Mucosa of descending colon (tissue), 3 donors: ENCODE measurements around the gene FBXL13. TPM values are rescaled to one million over a fixed set of nuclear protein-coding genes. Genes with fewer than 3 reads are reported as not detected.
"Not testable (repeated sequence)": the region's sequence is repeated elsewhere in the genome, so short reads cannot be mapped to it uniquely, and the experiment has no call there.

ENCODE experiments used
- ATAC-seq: fragments of 200-7000 bp; cut with Tn5 transposase; one replicate; pipeline ENCODE4 v1.9.1; 2020; ENCODE audit warnings: mild to moderate bottlenecking, moderate library complexity
- DNase-seq, 3 donors: peaks; one replicate each; pipeline ENCODE4 v3.0.0-alpha.2; 2020
- H3K36me3 ChIP-seq: fragments of 200-600 bp; one replicate; pipeline ENCODE4 v1.8.0; 2021; ENCODE audit warnings: low read depth, mild to moderate bottlenecking
- H3K4me1 ChIP-seq: fragments of 200-600 bp; one replicate; pipeline ENCODE4 v1.8.0; 2021; ENCODE audit warnings: low read depth, mild to moderate bottlenecking
- H3K4me3 ChIP-seq: fragments of 200-600 bp; one replicate; pipeline ENCODE4 v1.8.0; 2021; ENCODE audit warnings: mild to moderate bottlenecking
- H3K9me3 ChIP-seq: fragments of 200-600 bp; one replicate; pipeline ENCODE4 v1.8.0; 2021; ENCODE audit warnings: mild to moderate bottlenecking
- CTCF ChIP-seq: fragments of 200-600 bp; IDR thresholded peaks from one replicate; pipeline ENCODE4 v1.8.0; 2022; ENCODE audit warnings: antibody characterized with exemption, mild to moderate bottlenecking
- intact Hi-C, 2 donors: fragments of 100-400 bp; cut with DNase I in 1 of 2; cut with micrococcal nuclease in 1 of 2; formaldehyde crosslinking; loops; one replicate each; pipeline versions ENCODE4 v1.11.0 to v1.11.1; 2022; cut with DNase I, micrococcal nuclease
- total RNA-seq, 3 donors: library from RNA; stranded (reverse); fragmentation: NEBNext Ultra II Directional in 2 of 3; extraction: Animal tissue kit (Norgen Biotek cat#: 25700) in 2 of 3; gene quantifications; one replicate each; pipeline versions ENCODE4 v1.2.1 to v1.2.4, GENCODE V29; 2021 to 2023
- donor health status: DM: no; HTN: no; CAD: no; lungs with moderate emphysema.
- donor health status: DM: no; HTN: no; CAD: no.
- donor health status: DM: no; HTN: yes; CAD: no.

The FBXL13 gene
- total RNA-seq, 3 donors from 2014 or later, result 0.65 to 1.8 (median 0.78) TPM

GRCh38 chr7:103106005-103106702, 31.6 kb upstream of the FBXL13 start:
- TF ChIP-seq CTCF, result no peak
- DNase-seq (no peak), ATAC-seq (no peak)
- Histone ChIP-seq H3K9me3 (no peaks in the 10 kb centered on the region), H3K4me1 (no peaks in the 10 kb centered on the region), H3K36me3 (no peaks in the 10 kb centered on the region), H3K4me3 (no peak overlapping the region)
- intact Hi-C loops, result no loop called here

- intact Hi-C loops, result no loop called here
- DNase-seq (no peak), ATAC-seq (no peak)
- Histone ChIP-seq H3K4me3 (no peak overlapping the region), H3K36me3 (no peaks in the 10 kb centered on the region), H3K9me3 (no peaks in the 10 kb centered on the region), H3K4me1 (no peaks in the 10 kb centered on the region)
- no peak for TF ChIP-seq CTCF
Observed at GRCh38 chr7:103101543-103101942, 26.9 kb upstream of the FBXL13 start.

GRCh38 chr7:103100348-103100747, 25.8 kb upstream of the FBXL13 start:
- no peaks in the 10 kb centered on the region for H3K36me3 ChIP-seq
- no peaks in the 10 kb centered on the region for H3K9me3 ChIP-seq
- DNase-seq, result no peak
- no peaks in the 10 kb centered on the region for H3K4me1 ChIP-seq
- no peak for ATAC-seq
- H3K4me3 ChIP-seq, result no peak overlapping the region
- intact Hi-C loops, result no loop called here
- TF ChIP-seq CTCF, result no peak

GRCh38 chr7:103097041-103097440, 22.4 kb upstream of the FBXL13 start:
- intact Hi-C loops, result no loop called here
- Histone ChIP-seq H3K4me3 (no peak overlapping the region), H3K4me1 (no peaks in the 10 kb centered on the region), H3K9me3 (no peaks in the 10 kb centered on the region), H3K36me3 (no peaks in the 10 kb centered on the region)
- no peak for DNase-seq
- no peak for ATAC-seq
- TF ChIP-seq CTCF, result no peak

GRCh38 chr7:103095558-103095957, 21.0 kb upstream of the FBXL13 start:
- intact Hi-C loops, DNase-seq, H3K36me3 ChIP-seq: not testable (repeated sequence)

GRCh38 chr7:103094102-103094501, 19.5 kb upstream of the FBXL13 start:
- no peaks in the 10 kb centered on the region for H3K9me3 ChIP-seq
- ATAC-seq, result peak; percentile 28
- intact Hi-C loops, result no loop called here
- DNase-seq, result no peak
- TF ChIP-seq CTCF, result no peak
- no peaks in the 10 kb centered on the region for H3K4me1 ChIP-seq
- no peak overlapping the region for H3K4me3 ChIP-seq
- no peaks in the 10 kb centered on the region for H3K36me3 ChIP-seq

More at GRCh38 chr7:103095558-103095957, 21.0 kb upstream of the FBXL13 start:
- not testable (repeated sequence) for H3K4me3 ChIP-seq, ATAC-seq, H3K9me3 ChIP-seq, H3K4me1 ChIP-seq
